Loucy (cell line): Measurements from ENCODE around the gene CCDC181.

Experiments used
- CTCF ChIP-seq: fragments of 200-600 bp; sonication (generic); conservative IDR thresholded peaks from 2 replicates; pipeline ENCODE4 v1.5.1; 2014; ENCODE audit warnings: mild to moderate bottlenecking, antibody characterized with exemption, low read length
- EZH2phosphoT487 ChIP-seq: fragments of 200-600 bp; IDR thresholded peaks from 2 replicates; pipeline ENCODE4 v1.6.1; 2018; ENCODE audit warnings: antibody characterized with exemption, mild to moderate bottlenecking, moderate library complexity, borderline replicate concordance

- no peak for TF ChIP-seq CTCF
- TF ChIP-seq EZH2phosphoT487: no peak
Measured at GRCh38 chr1:169347688-169348382, 79.4 kb downstream of the CCDC181 start.
